IMR-90 (cell line): ENCODE measurements around the gene FARSB. TPM values are rescaled to one million over a fixed set of nuclear protein-coding genes. Genes with fewer than 3 reads are reported as not detected.

Source experiments
- ATAC-seq: fragments of 200-7000 bp; cut with Tn5 transposase; 2 replicates; pipeline ENCODE4 v1.9.1; 2020; ENCODE audit warnings: low read depth, mild to moderate bottlenecking, moderate library complexity
- BruUV-seq: library from RNA; stranded (reverse); fragments of 400-500 nt; replicated peaks from 2 replicates; lab custom pipeline; 2021; lab: Mats Ljungman, UMichigan
- CTCF ChIA-PET: fragments of 300-600 bp; formaldehyde crosslinking; extraction: SDS; loops from one replicate; lab custom pipeline; 2021; ENCODE audit warnings: antibody characterized with exemption; lab: Yijun Ruan, JAX
- POLR2A ChIA-PET: fragments of 300-600 bp; sonication (Branson Sonifier 250); formaldehyde crosslinking; loops from one replicate; lab custom pipeline; 2022; ENCODE audit warnings: antibody characterized with exemption; ENCODE audit not compliant: unreplicated experiment; lab: Charles Lee
- DNase-seq: peaks from one replicate; pipeline ENCODE4 v3.0.0; 2013
- H2AFZ ChIP-seq: replicated peaks from 2 replicates; pipeline ENCODE3; 2013; ENCODE audit warnings: low read length, mild to moderate bottlenecking; ENCODE audit not compliant: poor library complexity
- H2AK5ac ChIP-seq: 2 replicates; pipeline ENCODE4 v1.6.1; 2013; ENCODE audit warnings: low read depth, low read length, inconsistent platforms
- H2AK9ac ChIP-seq: replicated peaks from 2 replicates; pipeline ENCODE3; 2013; ENCODE audit warnings: mild to moderate bottlenecking, low read depth, low read length, moderate library complexity; ENCODE audit not compliant: poor library complexity
- H2BK120ac ChIP-seq: 2 replicates; pipeline ENCODE4 v1.6.1; 2013; ENCODE audit warnings: low read depth, low read length, inconsistent platforms
- H2BK15ac ChIP-seq: 3 replicates; pipeline ENCODE4 v1.6.1; 2013; ENCODE audit warnings: low read depth, low read length, inconsistent platforms
- H2BK20ac ChIP-seq: 2 replicates; pipeline ENCODE4 v1.6.1; 2013; ENCODE audit warnings: low read depth, mild to moderate bottlenecking, inconsistent platforms, low read length, moderate library complexity
- H2BK5ac ChIP-seq: 2 replicates; pipeline ENCODE4 v1.6.1; 2013; ENCODE audit warnings: mild to moderate bottlenecking, low read depth, low read length, inconsistent platforms; ENCODE audit not compliant: poor library complexity, severe bottlenecking
- H3K14ac ChIP-seq: replicated peaks from 2 replicates; pipeline ENCODE4 v1.6.1; 2013; ENCODE audit warnings: low read depth, low read length, inconsistent platforms
- H3K18ac ChIP-seq: 2 replicates; pipeline ENCODE4 v1.6.1; 2013; ENCODE audit warnings: low read depth, low read length, control low read depth
- H3K23ac ChIP-seq: 2 replicates; pipeline ENCODE4 v1.6.1; 2013; ENCODE audit warnings: low read depth, low read length, inconsistent platforms
- H3K27ac ChIP-seq: 2 replicates; pipeline ENCODE4 v1.5.1; 2013; ENCODE audit warnings: mild to moderate bottlenecking, control low read depth, low read length; ENCODE audit not compliant: insufficient read depth
- H3K27me3 ChIP-seq: 2 replicates; pipeline ENCODE4 v1.6.1; 2013; ENCODE audit warnings: low read length; ENCODE audit not compliant: control insufficient read depth, insufficient read depth
- H3K36me3 ChIP-seq: 2 replicates; pipeline ENCODE4 v1.6.1; 2013; ENCODE audit warnings: low read length, mixed read lengths; ENCODE audit not compliant: control insufficient read depth, insufficient read depth
- H3K4ac ChIP-seq: 2 replicates; pipeline ENCODE4 v1.6.1; 2013; ENCODE audit warnings: low read depth, low read length, inconsistent platforms
- H3K4me1 ChIP-seq: 2 replicates; pipeline ENCODE4 v1.6.1; 2013; ENCODE audit warnings: low read length, mixed read lengths; ENCODE audit not compliant: control insufficient read depth, insufficient read depth
- H3K4me2 ChIP-seq: 2 replicates; pipeline ENCODE4 v1.6.1; 2013; ENCODE audit warnings: low read depth, mild to moderate bottlenecking, control low read depth, low read length, moderate library complexity
- H3K4me3 ChIP-seq: 2 replicates; pipeline ENCODE4 v1.5.1; 2013; ENCODE audit warnings: low read depth, mild to moderate bottlenecking, control low read depth, low read length, moderate library complexity; ENCODE audit not compliant: insufficient read depth
- H3K56ac ChIP-seq: 2 replicates; pipeline ENCODE4 v1.6.1; 2013; ENCODE audit warnings: low read length, inconsistent platforms; ENCODE audit not compliant: insufficient read depth; ENCODE audit errors: extremely low read depth
- H3K79me1 ChIP-seq, 2 experiments: 2 replicates each; pipeline ENCODE4 v1.6.1; 2013; ENCODE audit warnings: low read length in 2 of 2, inconsistent platforms in 1 of 2, low read depth in 1 of 2
- H3K9ac ChIP-seq: 2 replicates; pipeline ENCODE4 v1.6.1; 2013; ENCODE audit warnings: low read depth, low read length, control low read depth
- H3K9me1 ChIP-seq: 2 replicates; pipeline ENCODE4 v1.6.1; 2013; ENCODE audit warnings: low read length, inconsistent platforms; ENCODE audit not compliant: insufficient read depth
- H3K9me3 ChIP-seq: 2 replicates; pipeline ENCODE4 v1.6.1; 2013; ENCODE audit warnings: low read length; ENCODE audit not compliant: control insufficient read depth, insufficient read depth
- H4K20me1 ChIP-seq: 2 replicates; pipeline ENCODE4 v1.6.1; 2013; ENCODE audit warnings: low read length, inconsistent platforms; ENCODE audit not compliant: insufficient read depth
- H4K5ac ChIP-seq: 2 replicates; pipeline ENCODE4 v1.6.1; 2013; ENCODE audit warnings: mild to moderate bottlenecking, low read depth, low read length, control low read depth
- H4K8ac ChIP-seq, 2 experiments: 2 replicates each; pipeline ENCODE4 v1.6.1; 2013; ENCODE audit warnings: low read depth in 2 of 2, low read length in 2 of 2, control low read depth in 1 of 2, inconsistent platforms in 1 of 2
- H4K91ac ChIP-seq: 2 replicates; pipeline ENCODE4 v1.6.1; 2013; ENCODE audit warnings: low read depth, low read length, inconsistent platforms; ENCODE audit not compliant: insufficient read depth
- MAFK ChIP-seq: IDR thresholded peaks from 2 replicates; pipeline ENCODE4 v1.6.1; 2012; ENCODE audit warnings: low read depth, low read length, improper control_type of control experiment
- MXI1 ChIP-seq: IDR thresholded peaks from 2 replicates; pipeline ENCODE4 v1.6.1; 2012; ENCODE audit warnings: low read depth, mild to moderate bottlenecking, low read length, moderate library complexity, borderline replicate concordance
- NFE2L2 ChIP-seq: fragments of 150-350 bp; IDR thresholded peaks from 2 replicates; pipeline ENCODE4 v1.6.1; 2016; ENCODE audit warnings: low read depth, mild to moderate bottlenecking, low read length
- RAD21 ChIP-seq: IDR thresholded peaks from 2 replicates; pipeline ENCODE4 v1.6.1; 2012; ENCODE audit warnings: low read length, improper control_type of control experiment
- RCOR1 ChIP-seq: IDR thresholded peaks from 2 replicates; pipeline ENCODE4 v1.6.1; 2012; ENCODE audit warnings: mild to moderate bottlenecking, low read length, improper control_type of control experiment; ENCODE audit not compliant: insufficient replicate concordance
- RFX5 ChIP-seq: IDR thresholded peaks from 2 replicates; pipeline ENCODE4 v1.8.0; 2012; ENCODE audit warnings: low read depth, mild to moderate bottlenecking, low read length, moderate library complexity
- SMC3 ChIP-seq: fragments of 150-350 bp; IDR thresholded peaks from 2 replicates; pipeline ENCODE4 v1.6.1; 2016; ENCODE audit warnings: low read depth, mild to moderate bottlenecking, antibody characterized with exemption, low read length, moderate library complexity
- WGBS, 2 experiments: methylation state at CpG; one replicate each; pipeline versions ENCODE4 v1.1.5 to v1.1.7; 2013; ENCODE audit warnings: missing lambda C conversion rate in 2 of 2; ENCODE audit not compliant: insufficient read length in 1 of 2; ENCODE audit errors: extremely low coverage in 2 of 2; 5-methylcytosine and 5-hydroxymethylcytosine counted together
- dilution Hi-C: fragments of 300-500 bp; cut with HindIII; formaldehyde crosslinking; loops from one replicate; pipeline ENCODE4 v1.14.3; 2018; ENCODE audit warnings: low sequenced_read_pairs; ENCODE audit not compliant: unreplicated experiment
- in situ Hi-C: fragments of 300-500 bp; cut with MboI; formaldehyde crosslinking; loops from 3 replicates; pipeline ENCODE4 v1.14.3; 2019; ENCODE audit warnings: low sequenced_read_pairs, inconsistent platforms, mixed read lengths
- intact Hi-C: fragments of 100-400 bp; cut with micrococcal nuclease; formaldehyde crosslinking; loops from 2 replicates; pipeline ENCODE4 v1.10.0; 2022
- polyA plus RNA-seq, 3 experiments: library from polyadenylated mRNA; depleted of rRNA; stranded (reverse); fragments of >200 nt; gene quantifications; 2 replicates each; pipeline ENCODE4 v1.2.3, GENCODE V29; 2012; ENCODE audit warnings: low replicate concordance in 1 of 3
- total RNA-seq: library from RNA; depleted of rRNA; stranded (reverse); fragments of >200 nt; gene quantifications from 2 replicates; pipeline ENCODE4 v1.2.3, GENCODE V29; 2012
- TF ChIP-seq, protein P1 (sequence below): fragments of 150-350 bp; IDR thresholded peaks from 2 replicates; pipeline ENCODE4 v1.6.1; 2016; ENCODE audit warnings: low read depth, mild to moderate bottlenecking, low read length, moderate library complexity, borderline replicate concordance
- TF ChIP-seq, protein P2 (sequence below): conservative IDR thresholded peaks from 2 replicates; pipeline ENCODE4 v1.5.1; 2012; ENCODE audit warnings: mild to moderate bottlenecking, low read depth, low read length, improper control_type of control experiment

FARSB gene
- total and polyA plus RNA-seq, 2 of the 4 experiments (the other 2 are of a cell fraction): 21.1 to 32.5 TPM

DNA sequence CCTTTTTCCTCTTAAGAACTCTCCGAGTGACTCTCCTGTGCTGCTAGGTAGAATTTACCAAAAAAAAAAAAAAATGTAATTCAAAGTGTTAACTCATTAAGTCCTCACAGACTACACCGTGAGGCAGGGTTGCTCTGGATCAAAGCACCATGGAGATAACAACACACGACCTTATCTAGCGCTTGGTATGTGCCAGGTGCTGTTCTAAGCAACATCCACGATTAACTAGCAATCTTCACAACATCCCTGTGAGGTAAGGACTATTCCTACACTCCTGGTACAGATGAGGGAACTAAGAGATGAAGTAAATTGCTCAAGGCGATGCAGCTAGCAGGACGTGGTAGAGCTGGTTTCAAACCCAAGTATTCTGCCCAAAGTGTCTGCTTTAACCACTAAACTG is 17.4 kb upstream of the FARSB start:
- in situ Hi-C loops (no loop called here), intact Hi-C loops (no loop called here), dilution Hi-C loops (no loop called here)
- H4K91ac ChIP-seq: no peak overlapping the region
- no peak overlapping the region for H2BK120ac ChIP-seq
- no peak overlapping the region for H4K5ac ChIP-seq
- H4K20me1 ChIP-seq: no peaks in the 10 kb centered on the region
- POLR2A ChIA-PET: no interaction called here
- H3K4me2 ChIP-seq: no peak overlapping the region
- no peak overlapping the region for H2BK15ac ChIP-seq
- DNase-seq: no peak
- no peak overlapping the region for H3K23ac ChIP-seq
- no peaks in the 10 kb centered on the region for H3K4me1 ChIP-seq
- no CpG with 5 or more reads among the region's 7 CpGs for WGBS, 2 experiments
- no TSS peak for BruUV-seq
- H2AK5ac ChIP-seq: no peak overlapping the region
- H2BK5ac ChIP-seq: no peak overlapping the region
- no peak overlapping the region for H3K56ac ChIP-seq
- no peak overlapping the region for H3K27ac ChIP-seq
- H3K9me1 ChIP-seq: no peaks in the 10 kb centered on the region
- no peak overlapping the region for H3K4ac ChIP-seq
- no peak overlapping the region for H3K4me3 ChIP-seq
- CTCF ChIA-PET: no interaction called here
- H2AK9ac ChIP-seq: no peak overlapping the region
- H3K79me1 ChIP-seq: no peaks in the 10 kb centered on the region
- no peak overlapping the region for H2BK20ac ChIP-seq
- TF ChIP-seq MAFK: no peak
- TF ChIP-seq, protein P1, sequence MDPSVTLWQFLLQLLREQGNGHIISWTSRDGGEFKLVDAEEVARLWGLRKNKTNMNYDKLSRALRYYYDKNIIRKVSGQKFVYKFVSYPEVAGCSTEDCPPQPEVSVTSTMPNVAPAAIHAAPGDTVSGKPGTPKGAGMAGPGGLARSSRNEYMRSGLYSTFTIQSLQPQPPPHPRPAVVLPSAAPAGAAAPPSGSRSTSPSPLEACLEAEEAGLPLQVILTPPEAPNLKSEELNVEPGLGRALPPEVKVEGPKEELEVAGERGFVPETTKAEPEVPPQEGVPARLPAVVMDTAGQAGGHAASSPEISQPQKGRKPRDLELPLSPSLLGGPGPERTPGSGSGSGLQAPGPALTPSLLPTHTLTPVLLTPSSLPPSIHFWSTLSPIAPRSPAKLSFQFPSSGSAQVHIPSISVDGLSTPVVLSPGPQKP: no peak
- TF ChIP-seq, protein P2, sequence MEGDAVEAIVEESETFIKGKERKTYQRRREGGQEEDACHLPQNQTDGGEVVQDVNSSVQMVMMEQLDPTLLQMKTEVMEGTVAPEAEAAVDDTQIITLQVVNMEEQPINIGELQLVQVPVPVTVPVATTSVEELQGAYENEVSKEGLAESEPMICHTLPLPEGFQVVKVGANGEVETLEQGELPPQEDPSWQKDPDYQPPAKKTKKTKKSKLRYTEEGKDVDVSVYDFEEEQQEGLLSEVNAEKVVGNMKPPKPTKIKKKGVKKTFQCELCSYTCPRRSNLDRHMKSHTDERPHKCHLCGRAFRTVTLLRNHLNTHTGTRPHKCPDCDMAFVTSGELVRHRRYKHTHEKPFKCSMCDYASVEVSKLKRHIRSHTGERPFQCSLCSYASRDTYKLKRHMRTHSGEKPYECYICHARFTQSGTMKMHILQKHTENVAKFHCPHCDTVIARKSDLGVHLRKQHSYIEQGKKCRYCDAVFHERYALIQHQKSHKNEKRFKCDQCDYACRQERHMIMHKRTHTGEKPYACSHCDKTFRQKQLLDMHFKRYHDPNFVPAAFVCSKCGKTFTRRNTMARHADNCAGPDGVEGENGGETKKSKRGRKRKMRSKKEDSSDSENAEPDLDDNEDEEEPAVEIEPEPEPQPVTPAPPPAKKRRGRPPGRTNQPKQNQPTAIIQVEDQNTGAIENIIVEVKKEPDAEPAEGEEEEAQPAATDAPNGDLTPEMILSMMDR: no peak
- TF ChIP-seq RAD21: no peak
- no peak for TF ChIP-seq NFE2L2
- no peak for TF ChIP-seq MXI1
- no peak for TF ChIP-seq RFX5
- no peak for TF ChIP-seq SMC3
- no peak for TF ChIP-seq RCOR1
- no peak overlapping the region for H3K14ac ChIP-seq
- no peak overlapping the region for H3K18ac ChIP-seq
- no peak overlapping the region for H2AFZ ChIP-seq
- no peak overlapping the region for H4K8ac ChIP-seq
- H3K9ac ChIP-seq: no peak overlapping the region
- no peaks in the 10 kb centered on the region for H3K36me3 ChIP-seq
- no peaks in the 10 kb centered on the region for H3K9me3 ChIP-seq
- H3K27me3 ChIP-seq: peaks cover 42% of the 10 kb centered on the region
- ATAC-seq: no peak
